K562 (cell line): ENCODE data around the gene ATP6V0C. TPM values are rescaled to one million over a fixed set of nuclear protein-coding genes. Genes with fewer than 3 reads are reported as not detected.
A peak's percentile ranks its signal among the peaks of the same experiment; 100 is the strongest.

Experiments
- ATAC-seq: fragments of 200-7000 bp; cut with Tn5 transposase; 3 replicates; pipeline ENCODE4 v1.9.1; 2020; ENCODE audit warnings: moderate library complexity
- BruUV-seq: library from RNA; stranded (reverse); fragments of 400-500 nt; replicated peaks from 2 replicates; lab custom pipeline; 2021; lab: Mats Ljungman, UMichigan
- CTCF ChIA-PET: fragments of 300-600 bp; formaldehyde crosslinking; extraction: SDS; loops from one replicate; lab custom pipeline; 2021; ENCODE audit warnings: low intra/inter-chr PET ratio; lab: Yijun Ruan, JAX
- POLR2A ChIA-PET: fragments of 300-600, 350-650 bp; sonication (Branson Sonifier 250); formaldehyde crosslinking; extraction: SDS; loops from one replicate; lab custom pipeline; 2021; ENCODE audit warnings: antibody characterized with exemption, inconsistent platforms; lab: Yijun Ruan, JAX
- DNase-seq, 4 experiments: peaks; one replicate each; pipeline versions ENCODE4 v3.0.0 to v3.0.0-alpha.2; 2011 to 2018; ENCODE audit warnings: low spot score in 3 of 4, mixed read lengths in 3 of 4; ENCODE audit errors: extremely low read depth in 1 of 4
- FAIRE-seq: peaks from 2 replicates; lab custom pipeline; 2011; peaks lifted over from hg19 to GRCh38; lab: Jason Lieb, UNC
- H2AFZ ChIP-seq: 2 replicates; pipeline ENCODE4 v1.6.0; 2011; ENCODE audit warnings: low read depth, low read length, control low read depth, inconsistent platforms
- H3K27ac ChIP-seq: fragments of 200-600 bp; 3 replicates; pipeline ENCODE4 v1.8.0; 2011; ENCODE audit warnings: low read depth, mild to moderate bottlenecking, control low read depth, inconsistent platforms, low read length, moderate library complexity, mixed read lengths; ENCODE audit errors: extremely low read depth
- H3K27me3 ChIP-seq, 2 experiments: fragments of 300-600 bp in 1 of 2; 2 replicates in 1 of 2; 3 replicates in 1 of 2; pipeline versions ENCODE4 v1.6.0 to v1.8.0; 2011; ENCODE audit warnings: inconsistent platforms in 2 of 2, low read length in 2 of 2, mild to moderate bottlenecking in 1 of 2, mixed read lengths in 1 of 2, moderate library complexity in 1 of 2; ENCODE audit not compliant: control insufficient read depth in 2 of 2, insufficient read depth in 2 of 2
- H3K36me3 ChIP-seq: fragments of 300-600 bp; 3 replicates; pipeline ENCODE4 v1.8.0; 2011; ENCODE audit warnings: mild to moderate bottlenecking, low read length, inconsistent platforms; ENCODE audit not compliant: control insufficient read depth, insufficient read depth
- H3K4me1 ChIP-seq, 2 experiments: fragments of 200-600 bp in 1 of 2; replicated peaks in 1 of 2; 2 replicates in 1 of 2; 3 replicates in 1 of 2; pipeline versions ENCODE4 v1.5.1 to v1.8.0; 2011; ENCODE audit warnings: inconsistent platforms in 2 of 2, low read length in 2 of 2, mild to moderate bottlenecking in 1 of 2, mixed read lengths in 1 of 2, moderate library complexity in 1 of 2; ENCODE audit not compliant: control insufficient read depth in 2 of 2, insufficient read depth in 2 of 2
- H3K4me2 ChIP-seq: 2 replicates; pipeline ENCODE4 v1.6.1; 2011; ENCODE audit warnings: low read length, control low read depth, inconsistent platforms, mixed read lengths; ENCODE audit not compliant: insufficient read depth
- H3K4me3 ChIP-seq: fragments of 200-600 bp; sonication (generic), shearing (Covaris generic); 2 replicates; pipeline ENCODE4 v1.5.1; 2016; ENCODE audit warnings: control low read depth, inconsistent platforms
- H3K79me2 ChIP-seq: fragments of 200-600 bp; 3 replicates; pipeline ENCODE4 v1.8.0; 2011; ENCODE audit warnings: low read length, inconsistent platforms; ENCODE audit not compliant: control insufficient read depth, insufficient read depth
- H3K9ac ChIP-seq, 2 experiments: 2 replicates each; pipeline versions ENCODE4 v1.6.0 to v1.6.1; 2011; ENCODE audit warnings: low read depth in 2 of 2, low read length in 2 of 2, control low read depth in 1 of 2, inconsistent platforms in 1 of 2, mild to moderate bottlenecking in 1 of 2, mixed read lengths in 1 of 2; ENCODE audit not compliant: insufficient read depth in 1 of 2
- H3K9me1 ChIP-seq: one replicate; pipeline ENCODE4 v1.6.0; 2011; ENCODE audit warnings: inconsistent platforms, mild to moderate bottlenecking, low read length, moderate library complexity; ENCODE audit not compliant: control insufficient read depth, insufficient read depth
- H3K9me3 ChIP-seq: replicated peaks from 2 replicates; pipeline ENCODE4 v1.5.1; 2011; ENCODE audit warnings: low read depth, low read length, inconsistent platforms; ENCODE audit not compliant: control insufficient read depth, insufficient read depth
- H4K20me1 ChIP-seq: replicated peaks from 2 replicates; pipeline ENCODE4 v1.6.1; 2011; ENCODE audit warnings: low read length, inconsistent platforms, mixed read lengths; ENCODE audit not compliant: control insufficient read depth, insufficient read depth
- ATF1 ChIP-seq, 2 experiments: fragments of 450-650 bp in 1 of 2; IDR thresholded peaks; 2 replicates each; pipeline ENCODE4 v1.6.1; 2016; ENCODE audit warnings: missing compliant biosample characterization in 1 of 2, missing genetic modification characterization in 1 of 2
- ATF7 ChIP-seq: fragments of 450-650 bp; IDR thresholded peaks from 2 replicates; pipeline ENCODE4 v1.7.1; 2014; ENCODE audit warnings: mild to moderate bottlenecking, moderate library complexity
- DPF2 ChIP-seq: fragments of 450-650 bp; IDR thresholded peaks from 2 replicates; pipeline ENCODE4 v1.6.1; 2016
- EGR1 ChIP-seq: fragments of 450-650 bp; conservative IDR thresholded peaks from 2 replicates; pipeline ENCODE4 v1.6.1; 2017; ENCODE audit warnings: mild to moderate bottlenecking
- KDM1A ChIP-seq, 2 experiments: fragments of 450-650 bp; IDR thresholded peaks; 2 replicates each; pipeline ENCODE4 v1.6.1; 2016; ENCODE audit warnings: mild to moderate bottlenecking in 2 of 2
- MEF2D ChIP-seq: conservative IDR thresholded peaks from 2 replicates; pipeline ENCODE4 v1.6.1; 2016; ENCODE audit warnings: low read depth, missing genetic modification characterization, missing compliant biosample characterization
- MYC ChIP-seq, 2 experiments: fragments of 250-450 bp in 1 of 2; sonication (Bioruptor Pico) in 1 of 2; IDR thresholded peaks; 2 replicates each; pipeline versions ENCODE4 v1.5.1 to v1.6.1; 2012 to 2021; ENCODE audit warnings: low read depth in 2 of 2, borderline replicate concordance in 1 of 2, improper control_type of control experiment in 1 of 2, low read length in 1 of 2, mild to moderate bottlenecking in 1 of 2, moderate library complexity in 1 of 2
- NFE2L1 ChIP-seq: fragments of 450-650 bp; IDR thresholded peaks from 2 replicates; pipeline ENCODE4 v1.6.1; 2016; ENCODE audit warnings: missing genetic modification characterization, low read depth, mild to moderate bottlenecking, missing compliant biosample characterization, moderate library complexity, borderline replicate concordance
- NRF1 ChIP-seq, 2 experiments: fragments of 450-650 bp; IDR thresholded peaks in 1 of 2; conservative IDR thresholded peaks in 1 of 2; 2 replicates each; pipeline ENCODE4 v1.6.1; 2014; ENCODE audit warnings: mild to moderate bottlenecking in 2 of 2
- RB1 ChIP-seq: fragments of 450-650 bp; IDR thresholded peaks from 2 replicates; pipeline ENCODE4 v1.6.1; 2017; ENCODE audit warnings: low read depth, mild to moderate bottlenecking
- SAFB ChIP-seq: fragments of 200-400 bp; formaldehyde crosslinking; IDR thresholded peaks from 2 replicates; pipeline ENCODE4 v1.6.1; 2017; ENCODE audit warnings: low read depth, low read length, borderline replicate concordance
- TEAD1 ChIP-seq, 2 experiments: fragments of 450-650 bp in 1 of 2; sonication (generic) in 1 of 2; formaldehyde crosslinking; IDR thresholded peaks; 2 replicates each; pipeline versions ENCODE4 v1.4.0 to v1.8.0; 2020 to 2022; ENCODE audit warnings: mild to moderate bottlenecking in 2 of 2, missing genetic modification reagents in 1 of 2
- ZNF507 ChIP-seq: conservative IDR thresholded peaks from 2 replicates; pipeline ENCODE4 v1.6.1; 2017; ENCODE audit warnings: missing genetic modification characterization, missing compliant biosample characterization
- WGBS: fragments of 100-300 bp; shearing (Covaris generic); methylation state at CpG from one replicate; pipeline ENCODE4 v1.1.6; 2016; ENCODE audit warnings: low coverage, mixed read lengths; ENCODE audit not compliant: insufficient coverage; ENCODE audit errors: missing lambda C conversion rate; 5-methylcytosine and 5-hydroxymethylcytosine counted together
- in situ Hi-C: fragments of 300-500 bp; cut with MboI; formaldehyde crosslinking; loops from 4 replicates; pipeline ENCODE4 v1.15.0; 2018; ENCODE audit warnings: inconsistent platforms, mixed read lengths
- intact Hi-C: fragments of 100-400 bp; cut with micrococcal nuclease; formaldehyde crosslinking; loops from 2 replicates; pipeline ENCODE4 v1.14.2; 2022
- polyA plus RNA-seq, 8 experiments: library from polyadenylated mRNA; depleted of rRNA in 4 of 8; stranded (reverse) in 5 of 8; unstranded in 3 of 8; fragments of >200 nt; fragmentation: Nextera tagmentation in 2 of 8; fragmentation: Illumina TruSeq in 1 of 8; extraction: Ambion mirVana in 2 of 8; extraction: Trizol in 1 of 8; gene quantifications; 2 replicates each; pipeline versions ENCODE4 v1.2.1 to v1.2.3, GENCODE V29; 2011 to 2014; ENCODE audit warnings: inconsistent platforms in 1 of 8, missing spikeins in 1 of 8
- total RNA-seq, 7 experiments: library from RNA; depleted of rRNA in 6 of 7; stranded (reverse); fragments of >200 nt in 6 of 7; fragmentation: Illumina TruSeq in 2 of 7; extraction: Trizol in 2 of 7; gene quantifications; 2 replicates each; pipeline versions ENCODE4 v1.2.1 to v1.2.3, GENCODE V29; 2011 to 2021; ENCODE audit warnings: low replicate concordance in 1 of 7
- TF ChIP-seq, protein P1 (sequence below): sonication (generic); formaldehyde crosslinking; IDR thresholded peaks from 2 replicates; pipeline ENCODE4 v1.8.1; 2022; ENCODE audit warnings: missing genetic modification reagents
- TF ChIP-seq, protein P2 (sequence below): sonication (generic); formaldehyde crosslinking; IDR thresholded peaks from 2 replicates; pipeline ENCODE4 v1.8.1; 2023; ENCODE audit warnings: mild to moderate bottlenecking, missing genetic modification reagents
- TF ChIP-seq, protein P3 (sequence below): sonication (generic); formaldehyde crosslinking; IDR thresholded peaks from 2 replicates; pipeline ENCODE4 v1.8.0; 2023; ENCODE audit warnings: mild to moderate bottlenecking, missing genetic modification reagents

The ATP6V0C gene
- total and polyA plus RNA-seq, 9 of the 15 experiments (the other 6 are each of a cell fraction or from before 2014, with no cell fraction given) = 2.9 to 228 (median 22.7) TPM

DNA sequence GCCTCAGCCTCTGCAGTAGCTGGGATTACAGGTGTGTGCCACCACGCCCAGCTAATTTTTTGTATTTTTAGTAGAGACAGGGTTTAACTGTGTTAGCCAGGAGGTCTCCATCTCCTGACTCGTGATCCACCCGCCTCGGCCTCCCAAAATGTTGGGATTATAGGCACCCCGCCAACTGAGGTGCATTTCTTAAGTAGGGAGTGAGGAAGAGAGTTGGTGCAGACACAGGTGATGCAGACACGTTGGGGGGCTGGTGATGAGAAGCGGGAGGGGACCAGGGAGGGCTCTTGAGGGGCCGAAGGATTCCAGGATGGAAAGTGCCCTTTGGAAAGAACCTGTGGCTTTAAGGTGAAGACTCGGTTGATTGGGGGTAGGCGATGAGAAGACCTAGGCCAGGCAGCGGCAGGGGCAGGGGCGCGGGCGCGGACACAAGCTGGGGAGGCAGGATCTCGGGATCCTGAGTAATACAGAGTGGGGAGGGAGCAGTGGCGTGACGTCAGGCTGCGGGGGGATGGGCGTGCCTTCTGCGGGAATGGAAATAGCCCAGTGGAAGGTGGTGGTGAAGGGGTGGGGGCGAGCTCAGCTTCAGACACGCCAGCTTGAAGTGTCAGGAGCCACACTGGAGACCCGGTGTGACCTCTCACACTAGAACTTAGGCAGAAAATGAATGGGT, 2.5 kb upstream of the ATP6V0C start:
- Histone ChIP-seq H3K4me3 (no peak overlapping the region), H2AFZ (peak overlapping the region; percentile 80), H4K20me1 (peaks cover 15% of the 10 kb centered on the region), H3K4me2 (peak overlapping the region; percentile 94), H3K36me3 (peaks cover 13% of the 10 kb centered on the region), H3K27ac (peak overlapping the region; percentile 61), H3K27me3 (no peaks in the 10 kb centered on the region), H3K9me1 (peaks cover 1% of the 10 kb centered on the region), H3K4me1 (peaks cover 48 to 82% of the 10 kb centered on the region in 2 experiments), H3K9ac (peak overlapping the region; percentile 42 to 96), H3K79me2 (peaks cover 32% of the 10 kb centered on the region), H3K9me3 (no peaks in the 10 kb centered on the region)
- ChIA-PET POLR2A (interaction anchor here (0.6 to 1.3 kb wide), 3 partner anchors 10 to 54 kb away, joined by 3 to 5 read pairs (median 4); no protein-coding TSS in a partner anchor), CTCF (interaction anchor here (0.6 kb wide), 1 partner anchor 79 kb away, joined by 3 read pairs; no protein-coding TSS in a partner anchor)
- intact Hi-C loops (no loop called here), in situ Hi-C loops (no loop called here)
- FAIRE-seq (peak; percentile 37), ATAC-seq (peak; percentile 37), DNase-seq (peak; percentile 82 to 87 (median 84))
- 27% methylated on average over 23 of the region's 24 CpGs for WGBS
- no TSS peak for BruUV-seq
- TF ChIP-seq, protein P1, sequence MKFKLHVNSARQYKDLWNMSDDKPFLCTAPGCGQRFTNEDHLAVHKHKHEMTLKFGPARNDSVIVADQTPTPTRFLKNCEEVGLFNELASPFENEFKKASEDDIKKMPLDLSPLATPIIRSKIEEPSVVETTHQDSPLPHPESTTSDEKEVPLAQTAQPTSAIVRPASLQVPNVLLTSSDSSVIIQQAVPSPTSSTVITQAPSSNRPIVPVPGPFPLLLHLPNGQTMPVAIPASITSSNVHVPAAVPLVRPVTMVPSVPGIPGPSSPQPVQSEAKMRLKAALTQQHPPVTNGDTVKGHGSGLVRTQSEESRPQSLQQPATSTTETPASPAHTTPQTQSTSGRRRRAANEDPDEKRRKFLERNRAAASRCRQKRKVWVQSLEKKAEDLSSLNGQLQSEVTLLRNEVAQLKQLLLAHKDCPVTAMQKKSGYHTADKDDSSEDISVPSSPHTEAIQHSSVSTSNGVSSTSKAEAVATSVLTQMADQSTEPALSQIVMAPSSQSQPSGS (CRISPR knock-in tag) = no peak
- no peak for TF ChIP-seq MEF2D (tag)
- TF ChIP-seq, protein P2, sequence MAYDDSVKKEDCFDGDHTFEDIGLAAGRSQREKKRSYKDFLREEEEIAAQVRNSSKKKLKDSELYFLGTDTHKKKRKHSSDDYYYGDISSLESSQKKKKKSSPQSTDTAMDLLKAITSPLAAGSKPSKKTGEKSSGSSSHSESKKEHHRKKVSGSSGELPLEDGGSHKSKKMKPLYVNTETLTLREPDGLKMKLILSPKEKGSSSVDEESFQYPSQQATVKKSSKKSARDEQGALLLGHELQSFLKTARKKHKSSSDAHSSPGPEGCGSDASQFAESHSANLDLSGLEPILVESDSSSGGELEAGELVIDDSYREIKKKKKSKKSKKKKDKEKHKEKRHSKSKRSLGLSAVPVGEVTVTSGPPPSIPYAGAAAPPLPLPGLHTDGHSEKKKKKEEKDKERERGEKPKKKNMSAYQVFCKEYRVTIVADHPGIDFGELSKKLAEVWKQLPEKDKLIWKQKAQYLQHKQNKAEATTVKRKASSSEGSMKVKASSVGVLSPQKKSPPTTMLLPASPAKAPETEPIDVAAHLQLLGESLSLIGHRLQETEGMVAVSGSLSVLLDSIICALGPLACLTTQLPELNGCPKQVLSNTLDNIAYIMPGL = no peak
- TF ChIP-seq, protein P3, sequence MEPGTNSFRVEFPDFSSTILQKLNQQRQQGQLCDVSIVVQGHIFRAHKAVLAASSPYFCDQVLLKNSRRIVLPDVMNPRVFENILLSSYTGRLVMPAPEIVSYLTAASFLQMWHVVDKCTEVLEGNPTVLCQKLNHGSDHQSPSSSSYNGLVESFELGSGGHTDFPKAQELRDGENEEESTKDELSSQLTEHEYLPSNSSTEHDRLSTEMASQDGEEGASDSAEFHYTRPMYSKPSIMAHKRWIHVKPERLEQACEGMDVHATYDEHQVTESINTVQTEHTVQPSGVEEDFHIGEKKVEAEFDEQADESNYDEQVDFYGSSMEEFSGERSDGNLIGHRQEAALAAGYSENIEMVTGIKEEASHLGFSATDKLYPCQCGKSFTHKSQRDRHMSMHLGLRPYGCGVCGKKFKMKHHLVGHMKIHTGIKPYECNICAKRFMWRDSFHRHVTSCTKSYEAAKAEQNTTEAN (CRISPR knock-in tag) = no peak
- 0 out of 2 replicates have a peak, but pooled peaks have one; percentile 14 for TF ChIP-seq EGR1
- TF ChIP-seq ATF7 = peak; percentile 89
- TF ChIP-seq DPF2 = peak; percentile 46
- no peak for TF ChIP-seq NFE2L1 (tag)
- peak in 1 of 2 experiments; percentile 94; a peak in 2 of 4 replicates for TF ChIP-seq KDM1A (IDR thresholded peaks at IDR 0.05)
- no peak for TF ChIP-seq TEAD1 (CRISPR knock-in tag; IDR thresholded peaks at IDR 0.05)
- TF ChIP-seq SAFB = no peak
- peak; percentile 12; the same call in 1 of the 2 replicates for TF ChIP-seq RB1
- TF ChIP-seq ZNF507 (tag) = no peak
- peak; percentile 18 to 36; a peak in 2 of 4 replicates for TF ChIP-seq NRF1 (conservative IDR thresholded peaks at IDR 0.05 in 1 of 2, IDR thresholded peaks at IDR 0.05 in 1 of 2)
- TF ChIP-seq ATF1 (CRISPR knock-in tag; IDR thresholded peaks at IDR 0.05) = peak; percentile 59
- peak; percentile 96 for TF ChIP-seq ATF1 (tag; IDR thresholded peaks at IDR 0.05)
- 0 out of 2 replicates have a peak, but pooled peaks have one; percentile 26 for TF ChIP-seq MYC (IDR thresholded peaks at IDR 0.05; ENCODE audit: low read depth, low read length)
- no peak for TF ChIP-seq MYC (CRISPR knock-in tag; IDR thresholded peaks at IDR 0.05; ENCODE audit: borderline replicate concordance, low read depth)
